ENCODE measurements around the gene ADRM1.

DNA sequence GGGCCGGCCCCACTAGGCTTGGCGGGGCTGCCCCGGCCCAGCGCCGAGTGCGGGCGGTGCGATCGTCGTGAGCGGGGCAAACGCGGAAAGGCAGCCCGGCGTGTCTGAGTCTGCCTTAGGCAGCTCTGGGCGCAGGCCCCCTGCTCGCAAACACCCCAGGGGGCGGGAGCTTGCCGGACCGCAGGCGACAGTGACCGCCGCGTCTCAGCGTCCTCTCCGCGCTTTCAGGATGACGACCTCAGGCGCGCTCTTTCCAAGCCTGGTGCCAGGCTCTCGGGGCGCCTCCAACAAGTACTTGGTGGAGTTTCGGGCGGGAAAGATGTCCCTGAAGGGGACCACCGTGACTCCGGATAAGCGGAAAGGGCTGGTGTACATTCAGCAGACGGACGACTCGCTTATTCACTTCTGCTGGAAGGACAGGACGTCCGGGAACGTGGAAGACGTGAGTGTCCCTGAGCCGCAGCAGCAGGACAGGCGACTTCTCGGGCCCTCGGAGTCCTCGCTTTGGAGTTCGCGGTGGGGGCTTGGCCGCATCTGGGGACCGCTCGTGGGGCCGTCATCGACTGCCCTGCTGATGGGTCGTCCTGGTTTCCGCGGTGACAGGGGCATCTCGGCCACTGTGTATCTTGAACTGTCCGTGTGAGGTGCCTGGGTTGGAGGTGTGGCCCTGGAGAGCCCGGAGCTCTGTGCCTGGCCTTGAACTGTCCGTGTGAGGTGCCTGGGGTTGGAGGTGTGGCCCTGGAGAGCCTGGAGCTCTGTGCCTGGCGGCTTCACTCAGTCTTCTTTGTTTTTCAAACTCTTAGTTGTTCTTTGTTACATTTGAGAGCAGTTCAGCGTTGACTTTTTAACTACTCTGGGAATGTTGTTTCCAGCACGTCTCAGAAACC lies 786 bp downstream of the ADRM1 start:
- TF ChIP-seq CREB1 (IDR thresholded peaks at IDR 0.05; ENCODE audit: low read depth): no peak
- TF ChIP-seq EP300 (IDR thresholded peaks at IDR 0.05; ENCODE audit: borderline replicate concordance): no peak; the same call in 1 of the 2 replicates
- no peak for TF ChIP-seq EGR1 (IDR thresholded peaks at IDR 0.05)
- TF ChIP-seq TAF1 (IDR thresholded peaks at IDR 0.05; ENCODE audit: low read depth): no peak
- no peak for TF ChIP-seq TEAD4 (IDR thresholded peaks at IDR 0.05)
- TF ChIP-seq, protein P1, sequence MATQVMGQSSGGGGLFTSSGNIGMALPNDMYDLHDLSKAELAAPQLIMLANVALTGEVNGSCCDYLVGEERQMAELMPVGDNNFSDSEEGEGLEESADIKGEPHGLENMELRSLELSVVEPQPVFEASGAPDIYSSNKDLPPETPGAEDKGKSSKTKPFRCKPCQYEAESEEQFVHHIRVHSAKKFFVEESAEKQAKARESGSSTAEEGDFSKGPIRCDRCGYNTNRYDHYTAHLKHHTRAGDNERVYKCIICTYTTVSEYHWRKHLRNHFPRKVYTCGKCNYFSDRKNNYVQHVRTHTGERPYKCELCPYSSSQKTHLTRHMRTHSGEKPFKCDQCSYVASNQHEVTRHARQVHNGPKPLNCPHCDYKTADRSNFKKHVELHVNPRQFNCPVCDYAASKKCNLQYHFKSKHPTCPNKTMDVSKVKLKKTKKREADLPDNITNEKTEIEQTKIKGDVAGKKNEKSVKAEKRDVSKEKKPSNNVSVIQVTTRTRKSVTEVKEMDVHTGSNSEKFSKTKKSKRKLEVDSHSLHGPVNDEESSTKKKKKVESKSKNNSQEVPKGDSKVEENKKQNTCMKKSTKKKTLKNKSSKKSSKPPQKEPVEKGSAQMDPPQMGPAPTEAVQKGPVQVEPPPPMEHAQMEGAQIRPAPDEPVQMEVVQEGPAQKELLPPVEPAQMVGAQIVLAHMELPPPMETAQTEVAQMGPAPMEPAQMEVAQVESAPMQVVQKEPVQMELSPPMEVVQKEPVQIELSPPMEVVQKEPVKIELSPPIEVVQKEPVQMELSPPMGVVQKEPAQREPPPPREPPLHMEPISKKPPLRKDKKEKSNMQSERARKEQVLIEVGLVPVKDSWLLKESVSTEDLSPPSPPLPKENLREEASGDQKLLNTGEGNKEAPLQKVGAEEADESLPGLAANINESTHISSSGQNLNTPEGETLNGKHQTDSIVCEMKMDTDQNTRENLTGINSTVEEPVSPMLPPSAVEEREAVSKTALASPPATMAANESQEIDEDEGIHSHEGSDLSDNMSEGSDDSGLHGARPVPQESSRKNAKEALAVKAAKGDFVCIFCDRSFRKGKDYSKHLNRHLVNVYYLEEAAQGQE (IDR thresholded peaks at IDR 0.05; ENCODE audit: low read depth): no peak
- TF ChIP-seq RAD21 (IDR thresholded peaks at IDR 0.05; ENCODE audit: low read depth): no peak
- TF ChIP-seq, protein P2, sequence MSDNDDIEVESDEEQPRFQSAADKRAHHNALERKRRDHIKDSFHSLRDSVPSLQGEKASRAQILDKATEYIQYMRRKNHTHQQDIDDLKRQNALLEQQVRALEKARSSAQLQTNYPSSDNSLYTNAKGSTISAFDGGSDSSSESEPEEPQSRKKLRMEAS (IDR thresholded peaks at IDR 0.05): 0 out of 2 replicates have a peak, but pooled peaks have one; percentile 4
- no peak for TF ChIP-seq CEBPB (IDR thresholded peaks at IDR 0.05)
- TF ChIP-seq FOXM1 (IDR thresholded peaks at IDR 0.05; ENCODE audit: borderline replicate concordance, low read depth): no peak
- TF ChIP-seq YY1 (IDR thresholded peaks at IDR 0.05; ENCODE audit: low read depth): no peak
